ENCODE data around the gene PLEK. TPM values are rescaled to one million over a fixed set of nuclear protein-coding genes. Genes with fewer than 3 reads are reported as not detected.

The PLEK gene
- total and polyA plus RNA-seq, 2 of the 13 experiments (the other 11 are each of a cell fraction or from before 2014, with no cell fraction given): not detected

DNA sequence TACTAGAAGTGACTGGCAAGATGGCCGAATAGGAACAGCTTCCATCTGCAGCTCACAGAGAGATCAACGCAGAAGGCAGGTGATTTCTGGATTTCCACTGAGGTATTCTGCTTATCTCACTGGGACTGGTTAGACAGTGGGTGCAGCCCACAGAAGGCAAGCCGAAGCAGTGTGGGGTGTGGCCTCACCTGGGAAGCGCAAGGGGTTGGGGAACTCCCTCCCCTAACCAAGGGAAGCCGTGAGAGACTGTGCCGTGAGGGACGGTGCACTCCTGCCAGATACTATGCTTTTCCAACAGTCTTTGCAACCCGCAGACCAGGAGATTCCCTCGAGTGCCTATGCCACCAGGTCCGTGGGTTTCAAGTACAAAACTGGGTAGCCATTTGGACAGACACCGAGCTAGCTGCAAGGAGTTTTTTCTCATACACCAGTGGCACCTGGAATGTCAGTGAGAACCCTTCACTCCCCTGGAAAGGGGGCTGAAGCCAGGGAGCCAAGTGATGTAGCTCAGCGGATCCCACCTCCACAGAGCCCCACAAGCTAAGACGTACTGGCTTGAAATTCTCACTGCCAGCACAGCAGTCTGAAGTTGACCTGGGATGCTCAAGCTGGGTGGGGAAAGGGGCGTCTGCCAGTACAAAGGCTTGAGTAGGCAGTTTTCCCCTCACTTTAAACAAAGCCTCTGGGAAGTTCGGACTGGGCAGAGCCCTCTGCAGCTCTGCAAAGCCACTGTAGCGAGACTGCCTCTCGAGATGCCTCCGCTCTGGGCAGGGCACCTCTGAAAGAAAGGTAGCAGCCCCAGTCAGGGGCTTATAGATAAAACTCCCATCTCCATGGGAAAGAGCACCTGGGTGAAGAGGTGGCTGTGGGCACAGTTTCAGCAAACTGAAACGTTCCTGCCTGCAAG is 40.1 kb downstream of the PLEK start:
- intact Hi-C loops (cut with micrococcal nuclease; ENCODE audit: unreplicated experiment): no loop called here
- FAIRE-seq: no peak
- Histone ChIP-seq H3K27me3 (ENCODE audit: control insufficient read depth in 1 of 2, insufficient read depth in 2 of 2, low read length in 2 of 2) (peaks cover 0 to 6% of the 10 kb centered on the region in 2 experiments; a peak in 1 of 5 replicates), H3K4me3 (replicated peaks in 1 of 3; ENCODE audit: insufficient read depth in 1 of 3, low read depth in 2 of 3, low read length in 3 of 3) (no peak overlapping the region), H2AFZ (ENCODE audit: low read length) (no peak overlapping the region), H3K9me3 (ENCODE audit: low read length) (no peaks in the 10 kb centered on the region), H3K9ac (ENCODE audit: insufficient read depth, low read depth, low read length) (no peak overlapping the region), H4K20me1 (ENCODE audit: insufficient read depth, low read length) (no peaks in the 10 kb centered on the region), H3K4me1 (ENCODE audit: insufficient read depth, low read length) (peaks cover 10% of the 10 kb centered on the region), H3K79me2 (ENCODE audit: insufficient read depth, low read length) (no peaks in the 10 kb centered on the region), H3K4me2 (ENCODE audit: low read depth, low read length) (no peak overlapping the region), H3K36me3 (replicated peaks in 1 of 2; ENCODE audit: control insufficient read depth in 1 of 2, insufficient read depth in 2 of 2, low read length in 2 of 2) (no peaks in the 10 kb centered on the region), H3K27ac (ENCODE audit: extremely low read length, insufficient read depth, low read length) (no peak overlapping the region)
- POLR2A ChIA-PET: no interaction called here
- no TSS peak for BruUV-seq (replicated peaks)
- DNase-seq (ENCODE audit: low spot score): no peak
- in situ Hi-C loops (cut with HindIII; ENCODE audit: extremely low pct_ligation_motif_present, low pct_unique_long_range_greater_than_20kb): no loop called here
- CTCF ChIA-PET (ENCODE audit: low intra/inter-chr PET ratio, low total read pairs): no interaction called here
- TF ChIP-seq EHMT2 (IDR thresholded peaks at IDR 0.05; ENCODE audit: borderline replicate concordance, low read depth, low read length): no peak
- no peak for TF ChIP-seq ZNF253 (CRISPR knock-in tag; IDR thresholded peaks at IDR 0.05; ENCODE audit: borderline replicate concordance)
- TF ChIP-seq RARA (CRISPR knock-in tag; IDR thresholded peaks at IDR 0.05): no peak
- no peak for TF ChIP-seq ZNF75D (CRISPR knock-in tag; IDR thresholded peaks at IDR 0.05; ENCODE audit: borderline replicate concordance)
- TF ChIP-seq, protein P1, sequence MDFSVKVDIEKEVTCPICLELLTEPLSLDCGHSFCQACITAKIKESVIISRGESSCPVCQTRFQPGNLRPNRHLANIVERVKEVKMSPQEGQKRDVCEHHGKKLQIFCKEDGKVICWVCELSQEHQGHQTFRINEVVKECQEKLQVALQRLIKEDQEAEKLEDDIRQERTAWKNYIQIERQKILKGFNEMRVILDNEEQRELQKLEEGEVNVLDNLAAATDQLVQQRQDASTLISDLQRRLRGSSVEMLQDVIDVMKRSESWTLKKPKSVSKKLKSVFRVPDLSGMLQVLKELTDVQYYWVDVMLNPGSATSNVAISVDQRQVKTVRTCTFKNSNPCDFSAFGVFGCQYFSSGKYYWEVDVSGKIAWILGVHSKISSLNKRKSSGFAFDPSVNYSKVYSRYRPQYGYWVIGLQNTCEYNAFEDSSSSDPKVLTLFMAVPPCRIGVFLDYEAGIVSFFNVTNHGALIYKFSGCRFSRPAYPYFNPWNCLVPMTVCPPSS (IDR thresholded peaks at IDR 0.05): no peak
- TF ChIP-seq ATAD3A (CRISPR knock-in tag; IDR thresholded peaks at IDR 0.05): no peak
- no peak for TF ChIP-seq SUZ12 (IDR thresholded peaks at IDR 0.05; ENCODE audit: low read depth, low read length)
- TF ChIP-seq CHD2 (IDR thresholded peaks at IDR 0.05; ENCODE audit: low read depth, low read length): no peak
- WGBS (ENCODE audit: low lambda C conversion rate): 51% methylated on average over 11 of the region's 19 CpGs
- no peak for ATAC-seq

Data from HepG2 (cell line).